HCT116 (cell line): ENCODE data around the gene NELL1. TPM values are rescaled to one million over a fixed set of nuclear protein-coding genes. Genes with fewer than 3 reads are reported as not detected.

Experiments
- ATAC-seq: fragments of 200-7000 bp; cut with Tn5 transposase; 2 replicates; pipeline ENCODE4 v1.9.1; 2020; ENCODE audit warnings: mild to moderate bottlenecking, moderate library complexity
- BruUV-seq: library from RNA; stranded (reverse); fragments of 400-500 nt; replicated peaks from 2 replicates; lab custom pipeline; 2021; lab: Mats Ljungman, UMichigan
- CTCF ChIA-PET: fragments of 300-600 bp; sonication (Branson Sonifier 250); formaldehyde crosslinking; loops from one replicate; lab custom pipeline; 2021; ENCODE audit warnings: antibody characterized with exemption; lab: Charles Lee
- POLR2A ChIA-PET: fragments of 300-600, 350-600 bp; sonication (Branson Sonifier 250); formaldehyde crosslinking; loops from one replicate; lab custom pipeline; 2021; ENCODE audit warnings: antibody characterized with exemption; lab: Charles Lee
- RAD21 ChIA-PET, 2 experiments: fragments of 300-600 bp; sonication (Branson Sonifier 250); formaldehyde crosslinking; loops; one replicate each; lab custom pipeline; 2023; ENCODE audit warnings: low total read pairs in 2 of 2; ENCODE audit not compliant: uncharacterized antibody in 2 of 2, unreplicated experiment in 2 of 2, low non-redundant PET in 1 of 2; lab: Charles Lee
- DNase-seq: peaks from one replicate; pipeline ENCODE4 v3.0.0-alpha.2; 2010; ENCODE audit warnings: low read depth, low spot score
- H2AFZ ChIP-seq: fragments of 200-600 bp; shearing (Covaris generic), sonication (generic); 2 replicates; pipeline ENCODE4 v1.6.1; 2017; ENCODE audit warnings: low read depth, mixed run types, mixed read lengths, antibody characterized with exemption, low read length; ENCODE audit not compliant: poor library complexity, severe bottlenecking
- H3K27ac ChIP-seq: 2 replicates; pipeline ENCODE4 v1.5.1; 2012; ENCODE audit warnings: low read depth, low read length
- H3K27me3 ChIP-seq: fragments of 200-600 bp; sonication (generic); 2 replicates; pipeline ENCODE4 v1.6.1; 2016; ENCODE audit warnings: mixed run types, low read length, mixed read lengths; ENCODE audit not compliant: insufficient read depth
- H3K36me3 ChIP-seq, 2 experiments: fragments of 200-500 bp in 1 of 2; fragments of 200-600 bp in 1 of 2; sonication (Bioruptor generic) in 1 of 2; sonication (generic) in 1 of 2; 2 replicates each; pipeline versions ENCODE4 v1.5.1 to v1.6.1; 2014 to 2016; ENCODE audit warnings: low read length in 2 of 2, inconsistent platforms in 1 of 2, mixed read lengths in 1 of 2, mixed run types in 1 of 2; ENCODE audit not compliant: insufficient read depth in 2 of 2, control insufficient read depth in 1 of 2
- H3K4me1 ChIP-seq, 2 experiments: fragments of 200-600 bp in 1 of 2; sonication (generic) in 1 of 2; 2 replicates each; pipeline versions ENCODE4 v1.5.1 to v1.6.1; 2012 to 2017; ENCODE audit warnings: low read length in 2 of 2, inconsistent platforms in 1 of 2, mild to moderate bottlenecking in 1 of 2, mixed read lengths in 1 of 2, mixed run types in 1 of 2, moderate library complexity in 1 of 2; ENCODE audit not compliant: insufficient read depth in 2 of 2, control insufficient read depth in 1 of 2
- H3K4me2 ChIP-seq: fragments of 200-600 bp; sonication (generic); 2 replicates; pipeline ENCODE4 v1.6.1; 2017; ENCODE audit warnings: mixed run types, low read length, mixed read lengths
- H3K4me3 ChIP-seq, 2 experiments: fragments of 200-600 bp in 1 of 2; sonication (generic) in 1 of 2; replicated peaks in 1 of 2; 2 replicates each; pipeline ENCODE4 v1.5.1; 2011 to 2016; ENCODE audit warnings: low read length in 2 of 2, control low read depth in 1 of 2, low read depth in 1 of 2, mild to moderate bottlenecking in 1 of 2, mixed read lengths in 1 of 2, mixed run types in 1 of 2
- H3K79me2 ChIP-seq: fragments of 200-600 bp; sonication (generic); 2 replicates; pipeline ENCODE4 v1.6.1; 2017; ENCODE audit warnings: mild to moderate bottlenecking, mixed run types, low read length, moderate library complexity, mixed read lengths; ENCODE audit not compliant: insufficient read depth
- H3K9ac ChIP-seq: fragments of 200-600 bp; sonication (generic); 2 replicates; pipeline ENCODE4 v1.6.1; 2016; ENCODE audit warnings: low read length, mixed read lengths
- H3K9me2 ChIP-seq: fragments of 200-600 bp; sonication (generic), shearing (Covaris generic); 2 replicates; pipeline ENCODE4 v1.6.1; 2017; ENCODE audit warnings: mixed run types, mild to moderate bottlenecking, moderate library complexity; ENCODE audit not compliant: insufficient read depth
- H3K9me3 ChIP-seq, 2 experiments: fragments of 200-500 bp in 1 of 2; fragments of 200-600 bp in 1 of 2; sonication (Bioruptor generic) in 1 of 2; sonication (generic) in 1 of 2; 2 replicates each; pipeline ENCODE4 v1.6.1; 2014 to 2017; ENCODE audit warnings: low read length in 2 of 2, mixed read lengths in 2 of 2, inconsistent platforms in 1 of 2, low read depth in 1 of 2, mild to moderate bottlenecking in 1 of 2, mixed run types in 1 of 2, moderate library complexity in 1 of 2; ENCODE audit not compliant: control insufficient read depth in 1 of 2, insufficient read depth in 1 of 2
- H4K20me1 ChIP-seq: fragments of 200-600 bp; sonication (generic), shearing (Covaris generic); 2 replicates; pipeline ENCODE4 v1.6.1; 2017; ENCODE audit warnings: mixed run types, mild to moderate bottlenecking, moderate library complexity; ENCODE audit not compliant: insufficient read depth
- CEBPB ChIP-seq: IDR thresholded peaks from 2 replicates; pipeline ENCODE4 v1.6.1; 2012; ENCODE audit warnings: low read depth
- EGR1 ChIP-seq: IDR thresholded peaks from 2 replicates; pipeline ENCODE4 v1.6.1; 2012; ENCODE audit warnings: low read depth
- ELF1 ChIP-seq: IDR thresholded peaks from 2 replicates; pipeline ENCODE4 v1.6.1; 2012; ENCODE audit warnings: low read depth, borderline replicate concordance
- EZH2 ChIP-seq: fragments of 200-600 bp; sonication (generic); IDR thresholded peaks from 2 replicates; pipeline ENCODE4 v1.6.1; 2017; ENCODE audit warnings: antibody characterized with exemption, mixed run types
- EZH2phosphoT487 ChIP-seq: fragments of 200-600 bp; IDR thresholded peaks from 2 replicates; pipeline ENCODE4 v1.6.1; 2018; ENCODE audit warnings: antibody characterized with exemption, borderline replicate concordance
- FOSL1 ChIP-seq: IDR thresholded peaks from 2 replicates; pipeline ENCODE4 v1.6.1; 2012; ENCODE audit warnings: low read depth
- JUND ChIP-seq: IDR thresholded peaks from 2 replicates; pipeline ENCODE4 v1.6.1; 2012
- POLR2A ChIP-seq: IDR thresholded peaks from 2 replicates; pipeline ENCODE4 v1.7.0; 2011; ENCODE audit warnings: borderline replicate concordance; ENCODE audit not compliant: insufficient read depth, insufficient read length; ENCODE audit errors: extremely low read depth
- POLR2AphosphoS5 ChIP-seq: IDR thresholded peaks from 2 replicates; pipeline ENCODE4 v1.6.1; 2011; ENCODE audit warnings: mild to moderate bottlenecking, low read depth, low read length, moderate library complexity
- SIN3A ChIP-seq: IDR thresholded peaks from 2 replicates; pipeline ENCODE4 v1.6.1; 2012; ENCODE audit warnings: low read depth
- SP1 ChIP-seq: IDR thresholded peaks from 2 replicates; pipeline ENCODE4 v1.6.1; 2012; ENCODE audit warnings: low read depth
- SRF ChIP-seq: IDR thresholded peaks from 2 replicates; pipeline ENCODE4 v1.6.1; 2012; ENCODE audit warnings: low read depth
- ZFX ChIP-seq: fragments of 450-650 bp; IDR thresholded peaks from 2 replicates; pipeline ENCODE4 v1.6.1; 2017
- intact Hi-C: fragments of 100-400 bp; cut with micrococcal nuclease; formaldehyde crosslinking; loops from 2 replicates; pipeline ENCODE4 v1.10.0; 2022
- total RNA-seq: library from RNA; stranded (reverse); gene quantifications from one replicate; pipeline ENCODE4 v1.2.1, GENCODE V29; 2021; ENCODE audit not compliant: unreplicated experiment
- TF ChIP-seq, protein P1 (sequence below): IDR thresholded peaks from 2 replicates; pipeline ENCODE4 v1.6.1; 2012
- TF ChIP-seq, protein P2 (sequence below), 3 experiments: fragments of 200-600 bp in 1 of 3; sonication (generic) in 1 of 3; IDR thresholded peaks in 2 of 3; conservative IDR thresholded peaks in 1 of 3; 2 replicates each; pipeline ENCODE4 v1.5.1; 2012 to 2017; ENCODE audit warnings: low read depth in 2 of 3, low read length in 2 of 3, antibody characterized with exemption in 1 of 3, borderline replicate concordance in 1 of 3, control low read depth in 1 of 3, mild to moderate bottlenecking in 1 of 3, mixed read lengths in 1 of 3, mixed run types in 1 of 3, moderate library complexity in 1 of 3; ENCODE audit not compliant: insufficient read depth in 1 of 3
- TF ChIP-seq, protein P3 (sequence below): IDR thresholded peaks from 2 replicates; pipeline ENCODE4 v1.6.1; 2012; ENCODE audit warnings: low read depth

The NELL1 gene
- total RNA-seq, 1 experiment from 2014 or later: not detected

DNA sequence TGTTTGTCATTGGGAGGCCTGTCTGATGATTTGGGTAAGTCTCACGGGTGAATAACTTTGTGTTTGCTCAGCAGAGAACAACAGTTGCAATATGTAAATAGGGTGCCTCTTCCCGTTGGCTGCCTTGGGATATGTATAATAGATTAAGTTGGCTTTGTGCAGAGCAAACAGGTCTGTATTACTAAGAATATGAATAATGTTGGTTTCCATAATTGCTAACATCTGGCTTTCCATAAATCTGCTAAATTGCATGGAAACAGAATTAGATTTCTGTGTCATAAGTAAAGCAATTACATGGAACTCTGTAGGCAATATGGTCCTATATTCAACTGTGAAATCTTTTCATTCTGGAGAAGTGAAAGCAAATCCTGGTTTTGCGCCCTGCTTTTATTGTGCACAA lies 887.5 kb downstream of the NELL1 start:
- TF ChIP-seq, protein P1, sequence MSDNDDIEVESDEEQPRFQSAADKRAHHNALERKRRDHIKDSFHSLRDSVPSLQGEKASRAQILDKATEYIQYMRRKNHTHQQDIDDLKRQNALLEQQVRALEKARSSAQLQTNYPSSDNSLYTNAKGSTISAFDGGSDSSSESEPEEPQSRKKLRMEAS: no peak
- TF ChIP-seq CEBPB: no peak
- no peak for TF ChIP-seq ZFX
- TF ChIP-seq EZH2phosphoT487: no peak
- no peak for TF ChIP-seq EGR1
- no peak for TF ChIP-seq SP1
- no peak for TF ChIP-seq ELF1
- TF ChIP-seq, protein P2, sequence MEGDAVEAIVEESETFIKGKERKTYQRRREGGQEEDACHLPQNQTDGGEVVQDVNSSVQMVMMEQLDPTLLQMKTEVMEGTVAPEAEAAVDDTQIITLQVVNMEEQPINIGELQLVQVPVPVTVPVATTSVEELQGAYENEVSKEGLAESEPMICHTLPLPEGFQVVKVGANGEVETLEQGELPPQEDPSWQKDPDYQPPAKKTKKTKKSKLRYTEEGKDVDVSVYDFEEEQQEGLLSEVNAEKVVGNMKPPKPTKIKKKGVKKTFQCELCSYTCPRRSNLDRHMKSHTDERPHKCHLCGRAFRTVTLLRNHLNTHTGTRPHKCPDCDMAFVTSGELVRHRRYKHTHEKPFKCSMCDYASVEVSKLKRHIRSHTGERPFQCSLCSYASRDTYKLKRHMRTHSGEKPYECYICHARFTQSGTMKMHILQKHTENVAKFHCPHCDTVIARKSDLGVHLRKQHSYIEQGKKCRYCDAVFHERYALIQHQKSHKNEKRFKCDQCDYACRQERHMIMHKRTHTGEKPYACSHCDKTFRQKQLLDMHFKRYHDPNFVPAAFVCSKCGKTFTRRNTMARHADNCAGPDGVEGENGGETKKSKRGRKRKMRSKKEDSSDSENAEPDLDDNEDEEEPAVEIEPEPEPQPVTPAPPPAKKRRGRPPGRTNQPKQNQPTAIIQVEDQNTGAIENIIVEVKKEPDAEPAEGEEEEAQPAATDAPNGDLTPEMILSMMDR (IDR thresholded peaks at IDR 0.05 in 2 of 3, conservative IDR thresholded peaks at IDR 0.05 in 1 of 3; ENCODE audit: borderline replicate concordance in 1 of 3, insufficient read depth in 1 of 3, low read depth in 2 of 3, low read length in 2 of 3): no peak
- no peak for TF ChIP-seq POLR2AphosphoS5
- no peak for TF ChIP-seq SIN3A
- no peak for TF ChIP-seq EZH2
- no peak for TF ChIP-seq FOSL1
- TF ChIP-seq POLR2A: no peak
- no peak for TF ChIP-seq JUND
- TF ChIP-seq, protein P3, sequence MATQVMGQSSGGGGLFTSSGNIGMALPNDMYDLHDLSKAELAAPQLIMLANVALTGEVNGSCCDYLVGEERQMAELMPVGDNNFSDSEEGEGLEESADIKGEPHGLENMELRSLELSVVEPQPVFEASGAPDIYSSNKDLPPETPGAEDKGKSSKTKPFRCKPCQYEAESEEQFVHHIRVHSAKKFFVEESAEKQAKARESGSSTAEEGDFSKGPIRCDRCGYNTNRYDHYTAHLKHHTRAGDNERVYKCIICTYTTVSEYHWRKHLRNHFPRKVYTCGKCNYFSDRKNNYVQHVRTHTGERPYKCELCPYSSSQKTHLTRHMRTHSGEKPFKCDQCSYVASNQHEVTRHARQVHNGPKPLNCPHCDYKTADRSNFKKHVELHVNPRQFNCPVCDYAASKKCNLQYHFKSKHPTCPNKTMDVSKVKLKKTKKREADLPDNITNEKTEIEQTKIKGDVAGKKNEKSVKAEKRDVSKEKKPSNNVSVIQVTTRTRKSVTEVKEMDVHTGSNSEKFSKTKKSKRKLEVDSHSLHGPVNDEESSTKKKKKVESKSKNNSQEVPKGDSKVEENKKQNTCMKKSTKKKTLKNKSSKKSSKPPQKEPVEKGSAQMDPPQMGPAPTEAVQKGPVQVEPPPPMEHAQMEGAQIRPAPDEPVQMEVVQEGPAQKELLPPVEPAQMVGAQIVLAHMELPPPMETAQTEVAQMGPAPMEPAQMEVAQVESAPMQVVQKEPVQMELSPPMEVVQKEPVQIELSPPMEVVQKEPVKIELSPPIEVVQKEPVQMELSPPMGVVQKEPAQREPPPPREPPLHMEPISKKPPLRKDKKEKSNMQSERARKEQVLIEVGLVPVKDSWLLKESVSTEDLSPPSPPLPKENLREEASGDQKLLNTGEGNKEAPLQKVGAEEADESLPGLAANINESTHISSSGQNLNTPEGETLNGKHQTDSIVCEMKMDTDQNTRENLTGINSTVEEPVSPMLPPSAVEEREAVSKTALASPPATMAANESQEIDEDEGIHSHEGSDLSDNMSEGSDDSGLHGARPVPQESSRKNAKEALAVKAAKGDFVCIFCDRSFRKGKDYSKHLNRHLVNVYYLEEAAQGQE: no peak
- no peak for TF ChIP-seq SRF
- H3K4me1 ChIP-seq: no peaks in the 10 kb centered on the region
- no peak for DNase-seq
- POLR2A ChIA-PET: no interaction called here
- intact Hi-C loops: no loop called here
- H3K27ac ChIP-seq: no peak overlapping the region
- CTCF ChIA-PET: no interaction called here
- H2AFZ ChIP-seq: no peak overlapping the region
- no TSS peak for BruUV-seq
- H3K27me3 ChIP-seq: no peaks in the 10 kb centered on the region
- H3K9me3 ChIP-seq: peaks cover 10 to 28% of the 10 kb centered on the region in 2 experiments; a peak in 2 of 4 replicates
- no peaks in the 10 kb centered on the region for H3K9me2 ChIP-seq
- H3K79me2 ChIP-seq: no peaks in the 10 kb centered on the region
- H3K36me3 ChIP-seq: no peaks in the 10 kb centered on the region
- no peak overlapping the region for H3K4me3 ChIP-seq
- no peak for ATAC-seq
- RAD21 ChIA-PET: no interaction called here
- no peak overlapping the region for H3K9ac ChIP-seq
- H3K4me2 ChIP-seq: no peak overlapping the region
- no peaks in the 10 kb centered on the region for H4K20me1 ChIP-seq
